ENCODE measurements around the gene ZNF276.

GRCh38 chr16:89700100-89700648 lies 21.2 kb upstream of the ZNF276 start:
- peak; percentile 51 to 71 (median 57) for TF ChIP-seq POLR2AphosphoS5 (IDR thresholded peaks at IDR 0.05)
- peak; percentile 73 to 97 (median 84) for TF ChIP-seq CTCF (IDR thresholded peaks at IDR 0.05)
- TF ChIP-seq POLR2A (IDR thresholded peaks at IDR 0.05): peak; percentile 49
- TF ChIP-seq EP300 (IDR thresholded peaks at IDR 0.05; ENCODE audit: low read depth): no peak
